Fibroblast of pulmonary artery (primary cell): ENCODE results near the gene MSMP.

Experiments
- DNase-seq: peaks from one replicate; pipeline ENCODE4 v3.0.0-alpha.2; 2010; ENCODE audit warnings: low read depth
- H3K4me3 ChIP-seq: replicated peaks from 2 replicates; pipeline ENCODE4 v1.5.1; 2011; ENCODE audit warnings: low read depth, mild to moderate bottlenecking, control low read depth, low read length, moderate library complexity
- CTCF ChIP-seq: IDR thresholded peaks from 2 replicates; pipeline ENCODE4 v1.5.1; 2011; ENCODE audit warnings: mild to moderate bottlenecking, control low read depth, low read length, inconsistent platforms; ENCODE audit errors: missing control alignments

MSMP gene

GRCh38 chr9:35738186-35738585 lies 15.9 kb downstream of the MSMP start:
- no peak overlapping the region for H3K4me3 ChIP-seq
- no peak for TF ChIP-seq CTCF
- DNase-seq: no peak

DNA sequence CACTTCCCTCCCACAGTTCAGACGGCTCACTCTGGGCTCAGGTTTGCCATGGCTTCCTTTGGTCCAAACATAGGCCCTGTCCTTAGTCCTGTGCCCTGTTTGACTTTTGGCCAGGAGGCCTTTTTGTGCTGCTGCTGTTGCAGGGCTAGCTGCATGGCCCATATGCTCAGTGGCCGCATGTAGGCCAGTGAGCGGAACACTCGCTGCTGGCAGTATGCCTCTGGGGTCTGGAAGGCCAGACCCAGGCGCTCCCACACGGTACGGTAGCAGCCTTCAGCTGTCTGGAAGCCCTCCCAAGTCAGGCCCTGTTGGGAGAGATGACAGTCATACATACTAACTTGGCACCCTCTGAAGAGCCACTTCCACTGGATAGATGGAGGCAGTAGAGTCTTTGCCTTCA lies 16.9 kb downstream of the MSMP start:
- no peak for TF ChIP-seq CTCF
- no peak for DNase-seq
- no peak overlapping the region for H3K4me3 ChIP-seq

DNA sequence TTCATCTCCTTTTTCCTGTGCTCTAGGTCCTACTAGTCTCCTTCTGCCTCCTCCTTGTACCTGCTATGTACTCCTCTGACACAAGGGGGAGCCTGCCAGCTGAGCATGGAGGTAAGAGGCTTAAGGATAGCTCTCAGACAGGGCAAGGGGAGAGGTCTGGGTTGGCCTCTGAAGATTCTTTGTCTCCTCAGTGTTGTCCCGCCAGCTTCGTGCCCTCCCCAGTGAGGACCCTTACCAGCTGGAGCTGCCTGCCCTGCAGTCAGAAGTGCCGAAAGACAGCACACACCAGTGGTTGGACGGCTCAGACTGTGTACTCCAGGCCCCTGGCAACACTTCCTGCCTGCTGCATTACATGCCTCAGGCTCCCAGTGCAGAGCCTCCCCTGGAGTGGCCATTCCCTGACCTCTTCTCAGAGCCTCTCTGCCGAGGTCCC lies 17.9 kb downstream of the MSMP start:
- peak; percentile 99 for TF ChIP-seq CTCF
- no peak overlapping the region for H3K4me3 ChIP-seq
- DNase-seq: peak; percentile 88

DNA sequence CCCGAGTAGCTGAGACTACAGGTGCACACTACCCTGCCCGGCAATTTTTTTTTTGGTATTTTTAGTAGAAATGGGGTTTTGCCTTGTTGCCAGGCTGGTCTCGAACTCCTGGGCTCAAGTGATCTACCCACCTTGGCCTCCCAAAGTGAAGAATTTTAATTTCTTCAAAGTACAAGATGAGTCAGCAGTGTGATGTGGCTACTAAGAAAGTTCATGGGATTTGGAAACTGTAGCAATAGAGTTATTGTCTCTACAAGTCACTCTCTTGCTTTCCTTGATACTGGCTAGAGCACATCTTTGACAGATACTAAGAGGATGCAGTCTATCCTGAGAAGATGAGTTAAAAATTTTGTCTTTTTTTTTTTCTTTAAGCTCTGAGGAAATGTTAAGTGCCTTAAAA lies 20.0 kb downstream of the MSMP start:
- no peak overlapping the region for H3K4me3 ChIP-seq
- no peak for DNase-seq
- no peak for TF ChIP-seq CTCF

GRCh38 chr9:35732800-35733541 lies 21.1 kb downstream of the MSMP start:
- peak; percentile 61 for DNase-seq
- H3K4me3 ChIP-seq: peak overlapping the region; percentile 92
- no peak for TF ChIP-seq CTCF

- no peak for TF ChIP-seq CTCF
- H3K4me3 ChIP-seq: peak within 1 kb of the TSS; percentile 92
Measured at GRCh38 chr9:35732185-35732799, 21.8 kb downstream of the MSMP start, which contains the start of the genes CREB3 and TLN1. TSS of gene CREB3 (plus strand) at chr9:35732666. CDS start at chr9:35732773, 107 bp downstream. TSS of gene TLN1 (minus strand) at chr9:35732195. CDS start at chr9:35725694, 6,501 bp downstream.

More at GRCh38 chr9:35732185-35732799, 21.8 kb downstream of the MSMP start, which contains the start of the genes CREB3 and TLN1:
- DNase-seq: peak; percentile 99
